Measurements from ENCODE around the gene TLE2. TPM values are rescaled to one million over a fixed set of nuclear protein-coding genes. Genes with fewer than 3 reads are reported as not detected.

TLE2 gene
- total RNA-seq, 1 experiment from 2014 or later = 13.7 TPM

GRCh38 chr19:3042621-3043267 lies 13.7 kb upstream of the TLE2 start:
- H3K9me3 ChIP-seq (ENCODE audit: insufficient read depth, low read depth) = no peaks in the 10 kb centered on the region
- ChIA-PET POLR2A (ENCODE audit: unreplicated experiment) (no interaction called here), CTCF (no interaction called here)
- H4K20me1 ChIP-seq (ENCODE audit: insufficient read depth) = no peaks in the 10 kb centered on the region
- TF ChIP-seq EZH2 (IDR thresholded peaks at IDR 0.05; ENCODE audit: low read depth) (no peak), CTCF (conservative IDR thresholded peaks at IDR 0.05) (no peak)
- no peak for DNase-seq
- no peaks in the 10 kb centered on the region for H3K9me2 ChIP-seq (ENCODE audit: insufficient read depth)
- no peaks in the 10 kb centered on the region for H3K79me2 ChIP-seq (ENCODE audit: low read depth)
- intact Hi-C loops (cut with micrococcal nuclease; ENCODE audit: unreplicated experiment) = loop anchor here (1.0 kb wide), 1 partner anchor 28 kb away; no protein-coding TSS in a partner anchor
- no TSS peak for BruUV-seq (replicated peaks)
- H3K36me3 ChIP-seq (ENCODE audit: low read depth) = no peaks in the 10 kb centered on the region
- H3K27me3 ChIP-seq (ENCODE audit: insufficient read depth, low read depth) = no peaks in the 10 kb centered on the region
- H3K4me1 ChIP-seq (replicated peaks; ENCODE audit: insufficient read depth) = no peaks in the 10 kb centered on the region
- H3K4me3 ChIP-seq = no peak overlapping the region
- no peak overlapping the region for H3K4me2 ChIP-seq
- H3K27ac ChIP-seq = no peak overlapping the region
- no peak overlapping the region for H2AFZ ChIP-seq
- H3F3A ChIP-seq (ENCODE audit: insufficient read depth, low read depth) = no peaks in the 10 kb centered on the region

GRCh38 chr19:3041761-3042620 lies 12.9 kb upstream of the TLE2 start:
- Histone ChIP-seq H3K9me3 (ENCODE audit: insufficient read depth, low read depth) (no peaks in the 10 kb centered on the region), H3K27ac (no peak overlapping the region), H3K79me2 (ENCODE audit: low read depth) (no peaks in the 10 kb centered on the region), H2AFZ (no peak overlapping the region), H3K27me3 (ENCODE audit: insufficient read depth, low read depth) (no peaks in the 10 kb centered on the region), H3K4me2 (no peak overlapping the region), H3K4me1 (replicated peaks; ENCODE audit: insufficient read depth) (no peaks in the 10 kb centered on the region), H3K36me3 (ENCODE audit: low read depth) (no peaks in the 10 kb centered on the region), H3K4me3 (no peak overlapping the region), H3K9me2 (ENCODE audit: insufficient read depth) (no peaks in the 10 kb centered on the region), H4K20me1 (ENCODE audit: insufficient read depth) (no peaks in the 10 kb centered on the region), H3F3A (ENCODE audit: insufficient read depth, low read depth) (peaks cover 4% of the 10 kb centered on the region)
- ChIA-PET CTCF (no interaction called here), POLR2A (ENCODE audit: unreplicated experiment) (no interaction called here)
- TF ChIP-seq EZH2 (IDR thresholded peaks at IDR 0.05; ENCODE audit: low read depth) (no peak), CTCF (conservative IDR thresholded peaks at IDR 0.05) (no peak)
- intact Hi-C loops (cut with micrococcal nuclease; ENCODE audit: unreplicated experiment) = loop anchor here (1.0 kb wide), 1 partner anchor 28 kb away; no protein-coding TSS in a partner anchor
- no TSS peak for BruUV-seq (replicated peaks)
- no peak for DNase-seq

GRCh38 chr19:3041327-3041726 lies 12.2 kb upstream of the TLE2 start:
- H2AFZ ChIP-seq = no peak overlapping the region
- intact Hi-C loops (cut with micrococcal nuclease; ENCODE audit: unreplicated experiment) = no loop called here
- no peaks in the 10 kb centered on the region for H3K4me1 ChIP-seq (replicated peaks; ENCODE audit: insufficient read depth)
- peaks cover 10% of the 10 kb centered on the region for H3F3A ChIP-seq (ENCODE audit: insufficient read depth, low read depth)
- no peaks in the 10 kb centered on the region for H3K27me3 ChIP-seq (ENCODE audit: insufficient read depth, low read depth)
- no peaks in the 10 kb centered on the region for H3K79me2 ChIP-seq (ENCODE audit: low read depth)
- no peaks in the 10 kb centered on the region for H3K9me2 ChIP-seq (ENCODE audit: insufficient read depth)
- H3K4me3 ChIP-seq = no peak overlapping the region
- no peaks in the 10 kb centered on the region for H3K9me3 ChIP-seq (ENCODE audit: insufficient read depth, low read depth)
- DNase-seq = no peak
- CTCF ChIA-PET = no interaction called here
- H4K20me1 ChIP-seq (ENCODE audit: insufficient read depth) = no peaks in the 10 kb centered on the region
- no peaks in the 10 kb centered on the region for H3K36me3 ChIP-seq (ENCODE audit: low read depth)
- POLR2A ChIA-PET (ENCODE audit: unreplicated experiment) = no interaction called here
- BruUV-seq (replicated peaks) = no TSS peak
- H3K4me2 ChIP-seq = no peak overlapping the region
- H3K27ac ChIP-seq = no peak overlapping the region
- TF ChIP-seq CTCF (conservative IDR thresholded peaks at IDR 0.05) (no peak), EZH2 (IDR thresholded peaks at IDR 0.05; ENCODE audit: low read depth) (no peak)

Data from PC-9 (cell line).